Measurements from ENCODE around the gene RNMT. TPM values are rescaled to one million over a fixed set of nuclear protein-coding genes. Genes with fewer than 3 reads are reported as not detected.

The RNMT gene
- total and polyA plus RNA-seq, 2 experiments from 2014 or later: 40.7 to 188 TPM

DNA sequence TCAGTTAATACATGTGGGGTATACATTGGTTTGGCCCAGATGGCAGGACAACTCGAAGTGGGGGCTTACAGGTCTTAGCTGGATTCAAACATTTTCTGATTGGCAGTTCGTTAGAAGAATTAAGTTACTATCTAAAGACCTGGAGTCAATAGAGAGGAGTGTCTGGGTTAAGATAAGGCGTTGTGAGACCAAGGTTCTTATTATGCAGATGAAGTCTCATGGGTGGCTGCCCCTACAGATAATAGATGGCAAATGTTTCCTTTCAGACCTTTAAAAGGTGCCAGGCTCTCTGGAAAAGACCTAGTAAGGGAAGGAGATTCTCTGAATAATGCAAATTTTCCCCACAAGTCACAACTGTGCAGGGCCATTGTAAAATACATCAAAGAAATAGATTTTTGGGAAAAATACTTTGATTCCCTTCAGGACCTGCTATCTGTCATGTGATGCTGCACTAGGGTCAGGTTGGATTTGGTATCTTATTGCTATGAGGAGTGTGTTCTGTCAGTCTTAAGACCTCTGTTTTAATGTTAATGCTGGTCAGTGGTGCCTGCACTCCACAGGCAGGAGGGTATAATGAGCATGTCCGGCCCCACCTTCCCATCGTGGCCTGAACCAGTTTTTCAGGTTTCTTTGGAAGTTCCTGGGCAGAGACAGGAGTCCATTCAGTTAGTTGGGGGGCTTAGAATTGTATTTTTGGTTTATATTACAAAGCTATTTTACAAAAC, 83.2 kb downstream of the RNMT start:
- DNase-seq (ENCODE audit: low spot score) (peak; percentile 80), ATAC-seq (peak; percentile 64)
- TF ChIP-seq EZH2phosphoT487 (IDR thresholded peaks at IDR 0.05; ENCODE audit: unreplicated experiment): no peak
- TF ChIP-seq POLR2AphosphoS5 (IDR thresholded peaks at IDR 0.05; ENCODE audit: low read depth): 0 out of 2 replicates have a peak, but pooled peaks have one; percentile 24
- TF ChIP-seq, protein P1, sequence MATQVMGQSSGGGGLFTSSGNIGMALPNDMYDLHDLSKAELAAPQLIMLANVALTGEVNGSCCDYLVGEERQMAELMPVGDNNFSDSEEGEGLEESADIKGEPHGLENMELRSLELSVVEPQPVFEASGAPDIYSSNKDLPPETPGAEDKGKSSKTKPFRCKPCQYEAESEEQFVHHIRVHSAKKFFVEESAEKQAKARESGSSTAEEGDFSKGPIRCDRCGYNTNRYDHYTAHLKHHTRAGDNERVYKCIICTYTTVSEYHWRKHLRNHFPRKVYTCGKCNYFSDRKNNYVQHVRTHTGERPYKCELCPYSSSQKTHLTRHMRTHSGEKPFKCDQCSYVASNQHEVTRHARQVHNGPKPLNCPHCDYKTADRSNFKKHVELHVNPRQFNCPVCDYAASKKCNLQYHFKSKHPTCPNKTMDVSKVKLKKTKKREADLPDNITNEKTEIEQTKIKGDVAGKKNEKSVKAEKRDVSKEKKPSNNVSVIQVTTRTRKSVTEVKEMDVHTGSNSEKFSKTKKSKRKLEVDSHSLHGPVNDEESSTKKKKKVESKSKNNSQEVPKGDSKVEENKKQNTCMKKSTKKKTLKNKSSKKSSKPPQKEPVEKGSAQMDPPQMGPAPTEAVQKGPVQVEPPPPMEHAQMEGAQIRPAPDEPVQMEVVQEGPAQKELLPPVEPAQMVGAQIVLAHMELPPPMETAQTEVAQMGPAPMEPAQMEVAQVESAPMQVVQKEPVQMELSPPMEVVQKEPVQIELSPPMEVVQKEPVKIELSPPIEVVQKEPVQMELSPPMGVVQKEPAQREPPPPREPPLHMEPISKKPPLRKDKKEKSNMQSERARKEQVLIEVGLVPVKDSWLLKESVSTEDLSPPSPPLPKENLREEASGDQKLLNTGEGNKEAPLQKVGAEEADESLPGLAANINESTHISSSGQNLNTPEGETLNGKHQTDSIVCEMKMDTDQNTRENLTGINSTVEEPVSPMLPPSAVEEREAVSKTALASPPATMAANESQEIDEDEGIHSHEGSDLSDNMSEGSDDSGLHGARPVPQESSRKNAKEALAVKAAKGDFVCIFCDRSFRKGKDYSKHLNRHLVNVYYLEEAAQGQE (IDR thresholded peaks at IDR 0.05; ENCODE audit: unreplicated experiment): no peak
- TF ChIP-seq, protein P2, sequence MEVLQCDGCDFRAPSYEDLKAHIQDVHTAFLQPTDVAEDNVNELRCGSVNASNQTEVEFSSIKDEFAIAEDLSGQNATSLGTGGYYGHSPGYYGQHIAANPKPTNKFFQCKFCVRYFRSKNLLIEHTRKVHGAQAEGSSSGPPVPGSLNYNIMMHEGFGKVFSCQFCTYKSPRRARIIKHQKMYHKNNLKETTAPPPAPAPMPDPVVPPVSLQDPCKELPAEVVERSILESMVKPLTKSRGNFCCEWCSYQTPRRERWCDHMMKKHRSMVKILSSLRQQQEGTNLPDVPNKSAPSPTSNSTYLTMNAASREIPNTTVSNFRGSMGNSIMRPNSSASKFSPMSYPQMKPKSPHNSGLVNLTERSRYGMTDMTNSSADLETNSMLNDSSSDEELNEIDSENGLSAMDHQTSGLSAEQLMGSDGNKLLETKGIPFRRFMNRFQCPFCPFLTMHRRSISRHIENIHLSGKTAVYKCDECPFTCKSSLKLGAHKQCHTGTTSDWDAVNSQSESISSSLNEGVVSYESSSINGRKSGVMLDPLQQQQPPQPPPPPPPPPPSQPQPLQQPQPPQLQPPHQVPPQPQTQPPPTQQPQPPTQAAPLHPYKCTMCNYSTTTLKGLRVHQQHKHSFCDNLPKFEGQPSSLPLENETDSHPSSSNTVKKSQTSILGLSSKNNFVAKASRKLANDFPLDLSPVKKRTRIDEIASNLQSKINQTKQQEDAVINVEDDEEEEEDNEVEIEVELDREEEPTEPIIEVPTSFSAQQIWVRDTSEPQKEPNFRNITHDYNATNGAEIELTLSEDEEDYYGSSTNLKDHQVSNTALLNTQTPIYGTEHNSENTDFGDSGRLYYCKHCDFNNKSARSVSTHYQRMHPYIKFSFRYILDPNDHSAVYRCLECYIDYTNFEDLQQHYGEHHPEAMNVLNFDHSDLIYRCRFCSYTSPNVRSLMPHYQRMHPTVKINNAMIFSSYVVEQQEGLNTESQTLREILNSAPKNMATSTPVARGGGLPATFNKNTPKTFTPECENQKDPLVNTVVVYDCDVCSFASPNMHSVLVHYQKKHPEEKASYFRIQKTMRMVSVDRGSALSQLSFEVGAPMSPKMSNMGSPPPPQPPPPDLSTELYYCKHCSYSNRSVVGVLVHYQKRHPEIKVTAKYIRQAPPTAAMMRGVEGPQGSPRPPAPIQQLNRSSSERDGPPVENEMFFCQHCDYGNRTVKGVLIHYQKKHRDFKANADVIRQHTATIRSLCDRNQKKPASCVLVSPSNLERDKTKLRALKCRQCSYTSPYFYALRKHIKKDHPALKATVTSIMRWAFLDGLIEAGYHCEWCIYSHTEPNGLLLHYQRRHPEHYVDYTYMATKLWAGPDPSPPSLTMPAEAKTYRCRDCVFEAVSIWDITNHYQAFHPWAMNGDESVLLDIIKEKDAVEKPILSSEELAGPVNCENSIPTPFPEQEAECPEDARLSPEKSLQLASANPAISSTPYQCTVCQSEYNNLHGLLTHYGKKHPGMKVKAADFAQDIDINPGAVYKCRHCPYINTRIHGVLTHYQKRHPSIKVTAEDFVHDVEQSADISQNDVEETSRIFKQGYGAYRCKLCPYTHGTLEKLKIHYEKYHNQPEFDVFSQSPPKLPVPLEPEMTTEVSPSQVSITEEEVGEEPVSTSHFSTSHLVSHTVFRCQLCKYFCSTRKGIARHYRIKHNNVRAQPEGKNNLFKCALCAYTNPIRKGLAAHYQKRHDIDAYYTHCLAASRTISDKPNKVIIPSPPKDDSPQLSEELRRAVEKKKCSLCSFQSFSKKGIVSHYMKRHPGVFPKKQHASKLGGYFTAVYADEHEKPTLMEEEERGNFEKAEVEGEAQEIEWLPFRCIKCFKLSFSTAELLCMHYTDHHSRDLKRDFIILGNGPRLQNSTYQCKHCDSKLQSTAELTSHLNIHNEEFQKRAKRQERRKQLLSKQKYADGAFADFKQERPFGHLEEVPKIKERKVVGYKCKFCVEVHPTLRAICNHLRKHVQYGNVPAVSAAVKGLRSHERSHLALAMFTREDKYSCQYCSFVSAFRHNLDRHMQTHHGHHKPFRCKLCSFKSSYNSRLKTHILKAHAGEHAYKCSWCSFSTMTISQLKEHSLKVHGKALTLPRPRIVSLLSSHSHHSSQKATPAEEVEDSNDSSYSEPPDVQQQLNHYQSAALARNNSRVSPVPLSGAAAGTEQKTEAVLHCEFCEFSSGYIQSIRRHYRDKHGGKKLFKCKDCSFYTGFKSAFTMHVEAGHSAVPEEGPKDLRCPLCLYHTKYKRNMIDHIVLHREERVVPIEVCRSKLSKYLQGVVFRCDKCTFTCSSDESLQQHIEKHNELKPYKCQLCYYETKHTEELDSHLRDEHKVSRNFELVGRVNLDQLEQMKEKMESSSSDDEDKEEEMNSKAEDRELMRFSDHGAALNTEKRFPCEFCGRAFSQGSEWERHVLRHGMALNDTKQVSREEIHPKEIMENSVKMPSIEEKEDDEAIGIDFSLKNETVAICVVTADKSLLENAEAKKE (CRISPR knock-in tag; IDR thresholded peaks at IDR 0.05): 0 out of 2 replicates have a peak, but pooled peaks have one; percentile 2
- no peak for TF ChIP-seq EZH2 (IDR thresholded peaks at IDR 0.05; ENCODE audit: low read depth, unreplicated experiment)
- peak; percentile 13; the same call in 1 of the 2 replicates for TF ChIP-seq NANOG (IDR thresholded peaks at IDR 0.05; ENCODE audit: borderline replicate concordance)
- no peak for TF ChIP-seq CREB1 (CRISPR knock-in tag; IDR thresholded peaks at IDR 0.05; ENCODE audit: low read depth)
- TF ChIP-seq, protein P3, sequence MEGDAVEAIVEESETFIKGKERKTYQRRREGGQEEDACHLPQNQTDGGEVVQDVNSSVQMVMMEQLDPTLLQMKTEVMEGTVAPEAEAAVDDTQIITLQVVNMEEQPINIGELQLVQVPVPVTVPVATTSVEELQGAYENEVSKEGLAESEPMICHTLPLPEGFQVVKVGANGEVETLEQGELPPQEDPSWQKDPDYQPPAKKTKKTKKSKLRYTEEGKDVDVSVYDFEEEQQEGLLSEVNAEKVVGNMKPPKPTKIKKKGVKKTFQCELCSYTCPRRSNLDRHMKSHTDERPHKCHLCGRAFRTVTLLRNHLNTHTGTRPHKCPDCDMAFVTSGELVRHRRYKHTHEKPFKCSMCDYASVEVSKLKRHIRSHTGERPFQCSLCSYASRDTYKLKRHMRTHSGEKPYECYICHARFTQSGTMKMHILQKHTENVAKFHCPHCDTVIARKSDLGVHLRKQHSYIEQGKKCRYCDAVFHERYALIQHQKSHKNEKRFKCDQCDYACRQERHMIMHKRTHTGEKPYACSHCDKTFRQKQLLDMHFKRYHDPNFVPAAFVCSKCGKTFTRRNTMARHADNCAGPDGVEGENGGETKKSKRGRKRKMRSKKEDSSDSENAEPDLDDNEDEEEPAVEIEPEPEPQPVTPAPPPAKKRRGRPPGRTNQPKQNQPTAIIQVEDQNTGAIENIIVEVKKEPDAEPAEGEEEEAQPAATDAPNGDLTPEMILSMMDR (conservative IDR thresholded peaks at IDR 0.05; ENCODE audit: low read depth in 2 of 2): no peak
- TF ChIP-seq, protein P4, sequence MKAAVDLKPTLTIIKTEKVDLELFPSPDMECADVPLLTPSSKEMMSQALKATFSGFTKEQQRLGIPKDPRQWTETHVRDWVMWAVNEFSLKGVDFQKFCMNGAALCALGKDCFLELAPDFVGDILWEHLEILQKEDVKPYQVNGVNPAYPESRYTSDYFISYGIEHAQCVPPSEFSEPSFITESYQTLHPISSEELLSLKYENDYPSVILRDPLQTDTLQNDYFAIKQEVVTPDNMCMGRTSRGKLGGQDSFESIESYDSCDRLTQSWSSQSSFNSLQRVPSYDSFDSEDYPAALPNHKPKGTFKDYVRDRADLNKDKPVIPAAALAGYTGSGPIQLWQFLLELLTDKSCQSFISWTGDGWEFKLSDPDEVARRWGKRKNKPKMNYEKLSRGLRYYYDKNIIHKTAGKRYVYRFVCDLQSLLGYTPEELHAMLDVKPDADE (IDR thresholded peaks at IDR 0.05): no peak
- no peak for TF ChIP-seq ZNF331 (CRISPR knock-in tag; IDR thresholded peaks at IDR 0.05; ENCODE audit: low read depth)
- no peak for TF ChIP-seq ZNF114 (CRISPR knock-in tag; IDR thresholded peaks at IDR 0.05)
- H3K36me3 ChIP-seq (ENCODE audit: insufficient read depth): no peaks in the 10 kb centered on the region
- H2AFZ ChIP-seq: no peak overlapping the region
- Mint-ChIP-seq H3K36me3 (ENCODE audit: low read depth) (no peaks in the 10 kb centered on the region), H3K4me3 (peak overlapping the region; percentile 56; the same call in 2 of the 3 replicates), H3K27me3 (ENCODE audit: insufficient read depth, low read depth, poor library complexity) (no peaks in the 10 kb centered on the region), H3K9me3 (peaks cover 2% of the 10 kb centered on the region; the same call in 1 of the 3 replicates), H3K27ac (peak overlapping the region; percentile 84), H3K4me1 (peaks cover 59% of the 10 kb centered on the region)
- H3K4me2 ChIP-seq: peak overlapping the region; percentile 50
- H3K27me3 ChIP-seq (ENCODE audit: insufficient read depth): no peaks in the 10 kb centered on the region
- peaks cover 8% of the 10 kb centered on the region for H3F3A ChIP-seq (replicated peaks; ENCODE audit: low read depth)
- no peaks in the 10 kb centered on the region for H3K79me2 ChIP-seq (replicated peaks; ENCODE audit: insufficient read depth)
- H3K27ac ChIP-seq (ENCODE audit: low read depth): peak overlapping the region; percentile 96
- peaks cover 7% of the 10 kb centered on the region; the same call in 1 of the 2 replicates for H3K9me2 ChIP-seq (ENCODE audit: insufficient read depth)
- H3K4me1 ChIP-seq (ENCODE audit: insufficient read depth): peaks cover 43% of the 10 kb centered on the region
- no peaks in the 10 kb centered on the region for H4K20me1 ChIP-seq (replicated peaks; ENCODE audit: insufficient read depth)
- H3K4me3 ChIP-seq: peak overlapping the region; percentile 18
